HG03196 (cell line): ENCODE measurements around the gene SHD.
"Not testable (repeated sequence)": the region's sequence is repeated elsewhere in the genome, so short reads cannot be mapped to it uniquely, and the experiment has no call there.

Source experiments
- ATAC-seq: cut with Tn5 transposase; IDR thresholded peaks from one replicate; pipeline ENCODE4 v1.9.1; 2021; ENCODE audit not compliant: unreplicated experiment

SHD gene

DNA sequence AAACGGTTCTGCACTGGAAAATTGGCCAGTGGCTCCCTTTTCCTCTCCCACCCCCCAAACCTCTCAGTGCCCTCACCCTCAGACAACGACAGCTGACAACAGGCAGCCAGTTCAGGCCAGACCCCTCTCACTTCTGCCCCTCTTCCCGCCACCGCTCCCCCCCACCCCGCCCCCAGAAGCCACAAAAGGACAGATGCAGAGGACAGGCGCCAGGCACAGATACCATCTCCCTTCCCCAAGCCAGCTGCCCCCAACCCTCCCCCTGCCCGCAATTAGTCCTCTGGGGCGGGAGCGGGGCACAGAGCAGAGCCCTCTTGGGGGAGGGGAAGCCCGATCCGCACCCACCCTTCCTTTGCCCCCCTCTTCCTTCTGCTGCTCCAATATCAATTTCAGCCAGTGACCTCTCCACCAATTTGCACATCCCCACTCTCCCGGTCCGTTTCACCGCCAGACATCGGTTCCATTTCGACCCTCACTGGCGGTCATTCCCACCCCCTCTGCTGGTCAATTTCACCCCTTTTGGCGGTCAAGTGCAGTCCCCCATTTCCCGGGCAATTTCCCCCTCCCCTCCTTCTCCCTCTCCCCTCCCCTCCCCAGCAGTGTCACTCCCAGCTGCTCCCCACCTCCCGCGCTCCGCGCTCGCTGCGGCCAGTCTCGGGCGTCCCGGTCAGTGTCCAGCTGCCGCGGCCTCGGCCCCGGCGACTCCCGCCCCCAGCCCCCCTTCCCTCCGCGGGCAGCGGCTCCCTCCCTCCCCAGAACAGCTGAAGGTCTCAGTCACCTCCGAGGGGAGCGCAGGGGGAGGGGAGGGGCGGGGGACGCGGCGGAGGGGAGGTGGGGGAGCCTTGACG is at the start of gene SHD:
Gene SHD, plus strand, starts transcription at position 848 of the 848 bp plus-strand sequence. CDS start 798 bp downstream, outside the sequence.
- ATAC-seq: no peak

GRCh38 chr19:4230237-4230636 is 48.8 kb upstream of the SHD start:
- ATAC-seq: not testable (repeated sequence)

- ATAC-seq: not testable (repeated sequence)
These were observed 47.5 kb upstream of the SHD start for GRCh38 chr19:4231521-4231920.

DNA sequence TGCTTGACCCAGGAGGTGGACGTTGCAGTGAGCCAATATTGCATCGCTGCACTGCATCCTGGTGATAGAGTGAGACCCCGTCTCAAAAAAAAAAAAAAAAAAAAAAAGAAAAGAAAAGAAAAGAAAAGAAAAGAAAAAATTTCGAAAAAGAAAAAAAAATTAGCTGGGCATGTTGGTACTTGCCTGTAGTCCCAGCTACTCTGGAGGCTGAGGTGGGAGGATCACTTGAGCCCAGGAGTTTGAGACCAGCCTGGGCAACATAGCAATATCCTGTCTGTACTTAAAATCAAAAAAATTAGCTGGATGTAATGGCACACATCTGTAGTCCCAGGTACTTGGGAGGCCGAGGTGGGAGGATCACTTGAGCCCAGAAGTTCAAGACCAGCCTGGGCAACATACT is 46.9 kb upstream of the SHD start:
- ATAC-seq: not testable (repeated sequence)

DNA sequence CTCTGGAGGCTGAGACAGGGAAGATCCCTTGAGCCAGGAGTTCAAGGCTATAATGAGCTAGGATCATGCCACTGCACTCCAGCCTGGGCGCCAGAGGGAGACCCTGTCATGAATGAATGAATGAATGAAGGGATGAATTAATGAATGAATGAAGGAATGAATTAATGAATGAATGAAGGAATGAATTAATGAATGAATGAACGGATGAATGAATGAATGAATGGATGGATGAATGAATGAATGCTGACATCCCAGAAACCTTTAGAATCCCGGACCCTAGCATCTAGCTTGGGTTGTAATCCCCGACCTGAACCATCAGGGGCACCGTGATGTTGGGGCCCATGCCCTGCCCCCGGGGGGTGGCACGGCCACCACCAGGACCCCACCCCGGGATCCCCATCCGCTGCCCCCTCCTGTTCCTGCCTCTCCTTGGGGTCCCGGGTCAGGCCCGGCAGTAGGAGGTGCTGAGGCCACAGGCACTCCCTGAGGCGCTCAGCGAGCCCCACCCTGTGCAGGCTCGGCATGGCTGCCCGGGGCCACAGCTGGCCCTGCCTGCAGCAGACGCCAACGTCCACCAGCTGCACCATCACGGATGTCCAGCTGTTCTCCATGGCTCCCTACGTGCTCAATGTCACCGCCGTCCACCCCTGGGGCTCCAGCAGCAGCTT is 46.3 kb upstream of the SHD start:
- ATAC-seq: no peak

DNA sequence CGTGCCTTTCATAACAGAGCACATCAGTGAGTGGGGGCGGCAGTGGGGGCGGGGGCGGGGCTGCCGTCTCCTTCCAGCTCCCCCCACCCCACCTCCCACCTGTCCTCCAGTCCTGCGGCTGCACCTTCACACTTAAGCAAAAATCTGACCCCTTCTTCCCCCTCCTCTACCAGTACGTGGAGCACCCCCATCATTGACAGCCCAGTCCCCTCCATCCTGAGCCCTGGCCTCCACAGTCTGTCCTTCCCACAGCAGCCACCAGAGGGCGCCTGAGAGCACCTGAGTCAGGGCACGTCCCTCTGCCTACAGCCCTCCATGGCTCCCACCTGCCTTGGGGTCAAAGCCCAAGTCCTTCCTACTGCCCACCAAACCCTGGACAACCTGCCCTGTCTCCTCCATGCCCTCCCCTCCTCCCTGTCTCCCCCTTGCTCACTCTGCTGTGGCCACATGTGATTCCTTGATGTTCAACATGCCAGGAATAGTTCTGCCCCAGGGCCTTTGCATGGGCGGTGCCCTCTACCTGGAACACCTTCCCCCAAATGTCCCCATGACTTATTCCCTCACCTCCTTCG is 45.7 kb upstream of the SHD start:
- ATAC-seq: no peak

DNA sequence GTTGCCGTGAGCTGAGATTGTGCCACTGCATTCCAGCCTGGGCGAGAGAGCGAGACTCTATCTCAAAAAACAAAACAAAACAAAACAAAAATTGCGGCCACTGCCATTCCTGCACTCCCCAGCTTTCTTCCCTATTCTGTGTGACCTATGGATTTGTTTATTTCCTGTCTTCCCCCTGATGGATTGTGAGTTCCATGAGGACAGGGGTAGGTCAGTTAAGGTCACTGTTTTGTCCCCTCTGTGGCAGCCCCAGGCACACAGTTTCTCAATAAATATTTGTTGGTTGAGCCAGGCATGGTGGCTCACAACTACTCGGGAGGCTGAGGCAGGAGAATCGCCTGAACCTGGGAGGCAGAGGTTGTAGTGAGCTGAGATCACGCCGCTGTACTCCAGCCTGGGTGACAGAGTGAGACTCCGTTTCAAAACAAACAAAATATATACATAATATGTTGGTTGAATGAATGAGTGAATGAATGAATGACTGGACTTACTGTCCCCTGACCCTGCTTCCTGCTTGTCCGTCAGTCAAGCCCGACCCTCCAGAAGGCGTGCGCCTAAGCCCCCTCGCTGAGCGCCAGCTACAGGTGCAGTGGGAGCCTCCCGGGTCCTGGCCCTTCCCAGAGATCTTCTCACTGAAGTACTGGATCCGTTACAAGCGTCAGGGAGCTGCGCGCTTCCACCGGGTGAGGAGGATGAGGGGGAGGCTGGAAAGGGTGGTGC is 44.8 kb upstream of the SHD start:
- no peak for ATAC-seq

GRCh38 chr19:4234862-4235201 is 44.2 kb upstream of the SHD start:
- no peak for ATAC-seq

GRCh38 chr19:4237510-4237909 is 41.6 kb upstream of the SHD start:
- ATAC-seq: not testable (repeated sequence)

- ATAC-seq: no peak
These were observed 40.2 kb upstream of the SHD start for GRCh38 chr19:4238831-4239230.

GRCh38 chr19:4241824-4242430 is 37.1 kb upstream of the SHD start:
- ATAC-seq: no peak

DNA sequence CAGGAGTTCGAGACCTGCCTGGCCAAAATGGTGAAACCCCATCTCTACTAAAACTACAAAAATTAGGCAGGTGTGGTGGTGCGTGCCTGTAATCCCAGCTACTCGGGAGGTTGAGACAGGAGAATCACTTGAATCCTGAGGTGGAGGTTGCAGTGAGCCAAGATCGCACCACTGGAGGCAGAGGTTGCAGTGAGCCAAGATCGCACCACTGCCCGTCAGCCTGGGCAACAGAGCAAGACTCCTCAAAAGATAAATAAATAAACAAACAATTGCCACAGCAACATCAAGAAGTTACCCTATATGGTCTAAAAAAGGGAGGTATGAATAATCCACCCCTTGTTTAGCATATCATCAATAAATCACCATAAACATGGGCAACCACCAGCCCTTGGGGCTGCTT is 33.1 kb upstream of the SHD start:
- ATAC-seq: not testable (repeated sequence)

- peak; percentile 84 for ATAC-seq
These were observed 32.1 kb upstream of the SHD start, which contains the start of gene YJU2 for GRCh38 chr19:4246767-4247593. TSS of gene YJU2 (plus strand) at chr19:4247080. CDS start at chr19:4247147, 67 bp downstream.

DNA sequence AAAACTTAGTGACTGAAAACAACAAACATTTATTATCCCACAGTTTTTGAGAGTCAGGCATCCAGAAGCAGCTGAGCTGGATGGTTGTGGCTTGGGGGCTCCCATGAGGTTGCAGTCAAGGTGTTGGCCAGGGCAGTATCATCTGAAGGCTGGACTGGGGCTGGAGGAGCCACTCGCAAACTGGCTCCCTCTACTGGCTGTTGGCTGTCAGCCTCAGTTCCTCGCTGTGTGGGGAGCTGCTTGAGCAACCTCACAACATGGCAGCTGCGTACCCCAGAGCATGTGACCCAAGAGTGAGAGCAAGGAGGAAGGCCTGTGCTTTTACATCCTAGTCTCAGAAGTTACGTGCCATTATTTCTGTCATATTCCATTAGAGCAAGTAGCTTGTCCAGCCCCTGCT is 22.5 kb upstream of the SHD start:
- no peak for ATAC-seq

DNA sequence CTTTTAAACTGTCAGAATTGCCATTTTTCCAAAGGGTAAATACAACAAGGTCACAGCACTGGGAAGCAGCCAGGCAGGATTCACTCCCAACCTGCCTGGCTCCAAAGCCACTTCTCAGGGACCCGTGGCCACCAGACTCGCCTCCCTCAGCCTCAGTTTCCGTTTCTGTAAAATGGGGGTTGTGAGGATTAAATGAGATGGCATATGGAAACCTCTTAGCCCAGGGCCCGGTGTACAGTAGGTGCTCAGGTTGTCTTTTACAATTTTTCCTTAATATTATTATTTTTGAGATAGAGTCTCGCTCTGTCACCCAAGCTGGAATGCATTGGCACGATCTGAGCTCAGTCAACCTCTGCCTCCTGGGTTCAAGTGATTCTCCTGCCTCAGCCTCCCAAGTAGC is 22.0 kb upstream of the SHD start:
- no peak for ATAC-seq

DNA sequence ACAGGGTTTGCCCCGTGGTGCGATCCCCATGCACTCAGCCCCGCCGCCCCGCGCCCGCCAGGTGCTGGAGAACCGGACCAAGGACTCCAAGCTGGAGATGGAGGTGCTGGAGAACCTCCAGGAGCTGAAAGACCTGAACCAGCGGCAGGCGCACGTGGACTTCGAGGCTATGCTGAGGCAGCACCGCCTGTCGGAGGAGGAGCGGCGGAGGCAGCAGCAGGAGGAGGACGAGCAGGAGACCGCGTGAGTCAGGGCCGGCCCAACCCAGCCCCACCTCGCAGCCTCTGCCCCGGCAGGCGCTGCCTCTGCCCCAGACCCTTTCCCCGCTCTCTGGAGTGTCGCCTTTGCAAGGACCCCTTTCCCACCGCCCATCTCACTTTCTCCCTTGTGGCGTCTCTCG is 20.9 kb upstream of the SHD start:
- no peak for ATAC-seq

GRCh38 chr19:4260613-4261191 is 18.4 kb upstream of the SHD start:
- no peak for ATAC-seq

DNA sequence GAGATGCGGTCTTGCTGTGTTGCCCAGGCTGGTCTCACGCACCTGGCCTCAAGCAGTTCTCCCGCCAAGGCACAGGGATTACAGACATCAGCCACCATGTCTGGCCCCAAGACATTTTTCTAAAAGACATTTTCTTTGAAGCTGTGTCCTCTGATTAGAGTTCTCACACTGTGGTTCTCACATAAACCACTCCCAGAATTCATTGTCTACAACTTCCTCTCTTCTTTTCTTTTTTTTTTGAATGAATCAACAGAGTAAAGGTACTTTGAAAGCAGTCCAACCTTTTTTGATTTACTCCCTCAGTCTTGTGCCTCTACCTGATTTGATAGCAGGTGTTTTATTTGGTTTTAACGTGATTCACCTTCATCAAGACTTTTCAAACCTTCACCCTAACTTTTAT is 14.3 kb upstream of the SHD start:
- no peak for ATAC-seq

DNA sequence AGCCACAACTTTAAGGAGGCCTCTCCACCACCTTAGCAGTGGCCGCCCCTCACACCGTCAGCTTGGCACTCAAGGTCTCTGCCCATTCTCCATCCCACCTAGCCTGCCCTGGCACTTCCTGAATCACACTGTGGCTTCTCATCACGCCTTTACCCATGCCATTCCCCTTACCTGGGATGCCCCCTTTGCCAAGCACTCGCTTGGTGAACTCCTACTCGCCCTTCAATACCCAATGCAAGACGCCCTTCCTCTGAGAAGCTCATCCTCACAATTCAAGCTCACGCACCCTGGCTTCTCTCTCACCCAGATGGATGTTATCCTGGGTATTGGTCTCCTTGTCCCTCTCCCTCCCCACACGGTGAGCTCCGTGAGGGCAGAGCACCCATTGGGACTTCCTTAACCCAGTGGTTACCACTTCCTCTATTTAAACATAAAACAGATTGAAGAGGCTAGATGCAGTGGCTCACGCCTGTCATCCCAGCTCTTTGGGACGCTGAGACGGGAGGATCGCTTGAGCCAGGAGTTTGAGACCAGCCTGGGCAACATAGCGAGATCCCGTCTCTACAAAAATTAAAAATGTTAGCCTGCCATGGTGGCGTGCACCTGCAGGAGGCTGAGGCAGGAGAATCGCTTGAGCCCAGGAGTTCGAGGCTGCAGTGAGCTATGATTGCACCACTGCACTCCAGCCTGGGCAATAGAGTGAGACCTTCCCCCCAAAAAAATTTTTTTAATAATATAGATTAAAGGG is 12.6 kb upstream of the SHD start:
- ATAC-seq: no peak
